ENCODE measurements around the gene ARAP3.

DNA sequence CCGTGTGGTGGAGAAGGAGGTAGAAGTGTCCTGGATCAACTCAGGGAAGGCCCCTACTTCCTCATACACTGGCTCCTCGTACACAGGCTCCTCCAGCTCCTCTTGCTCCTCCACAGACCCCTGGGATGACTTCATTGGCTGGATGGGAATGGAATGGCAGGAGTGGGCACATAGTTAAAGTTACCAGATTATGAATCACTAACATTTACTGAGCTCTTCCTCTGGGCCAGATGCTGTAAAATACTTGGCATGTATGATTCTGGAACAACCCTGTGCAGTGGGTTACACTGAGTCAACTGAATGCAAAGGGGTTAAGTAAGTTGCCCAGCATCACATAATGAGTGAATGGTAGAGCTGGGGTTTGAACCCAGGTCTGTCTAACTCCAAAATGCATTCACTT lies 27.7 kb downstream of the ARAP3 start:
- TF ChIP-seq EZH2 (IDR thresholded peaks at IDR 0.05; ENCODE audit: low read length), result no peak
- TF ChIP-seq, protein P1, sequence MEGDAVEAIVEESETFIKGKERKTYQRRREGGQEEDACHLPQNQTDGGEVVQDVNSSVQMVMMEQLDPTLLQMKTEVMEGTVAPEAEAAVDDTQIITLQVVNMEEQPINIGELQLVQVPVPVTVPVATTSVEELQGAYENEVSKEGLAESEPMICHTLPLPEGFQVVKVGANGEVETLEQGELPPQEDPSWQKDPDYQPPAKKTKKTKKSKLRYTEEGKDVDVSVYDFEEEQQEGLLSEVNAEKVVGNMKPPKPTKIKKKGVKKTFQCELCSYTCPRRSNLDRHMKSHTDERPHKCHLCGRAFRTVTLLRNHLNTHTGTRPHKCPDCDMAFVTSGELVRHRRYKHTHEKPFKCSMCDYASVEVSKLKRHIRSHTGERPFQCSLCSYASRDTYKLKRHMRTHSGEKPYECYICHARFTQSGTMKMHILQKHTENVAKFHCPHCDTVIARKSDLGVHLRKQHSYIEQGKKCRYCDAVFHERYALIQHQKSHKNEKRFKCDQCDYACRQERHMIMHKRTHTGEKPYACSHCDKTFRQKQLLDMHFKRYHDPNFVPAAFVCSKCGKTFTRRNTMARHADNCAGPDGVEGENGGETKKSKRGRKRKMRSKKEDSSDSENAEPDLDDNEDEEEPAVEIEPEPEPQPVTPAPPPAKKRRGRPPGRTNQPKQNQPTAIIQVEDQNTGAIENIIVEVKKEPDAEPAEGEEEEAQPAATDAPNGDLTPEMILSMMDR (optimal IDR thresholded peaks at IDR 0.05 in 1 of 3, IDR thresholded peaks at IDR 0.05 in 1 of 3, conservative IDR thresholded peaks at IDR 0.05 in 1 of 3; ENCODE audit: extremely low read depth in 1 of 3, insufficient read depth in 2 of 3, low read length in 3 of 3), result no peak

All from keratinocyte (primary cell).